Nephron (organoid): ENCODE results near the gene CCL11.

ENCODE experiments used
- H3K27ac Mint-ChIP-seq, 3 experiments: 2 replicates each; pipeline ENCODE4 v1.8.0; 2020; ENCODE audit warnings: mixed read lengths in 3 of 3, mild to moderate bottlenecking in 2 of 3, moderate library complexity in 1 of 3
- H3K27me3 Mint-ChIP-seq: 2 replicates; pipeline ENCODE4 v1.8.0; 2021; ENCODE audit warnings: low read depth, mild to moderate bottlenecking, moderate library complexity, mixed read lengths
- H3K36me3 Mint-ChIP-seq: 2 replicates; pipeline ENCODE4 v1.8.0; 2020; ENCODE audit warnings: low read depth, mixed read lengths
- H3K4me1 Mint-ChIP-seq: 2 replicates; pipeline ENCODE4 v1.8.0; 2020; ENCODE audit warnings: mixed read lengths
- H3K4me3 Mint-ChIP-seq, 3 experiments: 2 replicates each; pipeline ENCODE4 v1.8.0; 2020; ENCODE audit warnings: mild to moderate bottlenecking in 3 of 3, mixed read lengths in 3 of 3, moderate library complexity in 2 of 3
- H3K9me3 Mint-ChIP-seq: 2 replicates; pipeline ENCODE4 v1.8.0; 2020; ENCODE audit warnings: mixed read lengths
- TF ChIP-seq, protein P1 (sequence below), 3 experiments: fragments of 200-600 bp; sonication (generic); IDR thresholded peaks; one replicate each; pipeline ENCODE4 v1.5.0; 2021; ENCODE audit warnings: antibody characterized with exemption in 3 of 3; ENCODE audit not compliant: unreplicated experiment in 3 of 3

The CCL11 gene

DNA sequence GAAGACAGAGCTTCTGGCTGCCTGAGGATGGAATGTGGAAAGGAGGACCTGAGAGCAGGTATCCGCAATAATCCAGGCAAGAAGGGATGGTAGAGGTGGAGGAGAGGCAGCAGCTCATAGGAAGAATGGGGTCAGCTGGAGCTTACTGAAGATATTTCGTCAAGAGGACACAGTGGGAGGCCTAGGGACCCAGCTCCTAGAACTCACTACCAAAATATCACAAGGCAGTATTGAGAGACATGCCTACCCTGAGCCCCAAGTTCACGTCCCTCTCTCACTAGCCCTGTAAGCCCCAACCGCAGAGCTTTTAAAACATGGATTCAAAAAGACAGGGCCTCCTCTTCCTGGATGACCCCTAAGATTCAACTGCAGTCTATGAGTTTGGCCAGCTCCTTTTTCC lies 19.5 kb downstream of the CCL11 start:
- Mint-ChIP-seq H3K27me3 (peaks cover 8% of the 10 kb centered on the region), H3K9me3 (no peaks in the 10 kb centered on the region), H3K4me1 (peaks cover 41% of the 10 kb centered on the region), H3K36me3 (no peaks in the 10 kb centered on the region), H3K27ac (no peak overlapping the region), H3K4me3 (no peak overlapping the region)
- TF ChIP-seq, protein P1, sequence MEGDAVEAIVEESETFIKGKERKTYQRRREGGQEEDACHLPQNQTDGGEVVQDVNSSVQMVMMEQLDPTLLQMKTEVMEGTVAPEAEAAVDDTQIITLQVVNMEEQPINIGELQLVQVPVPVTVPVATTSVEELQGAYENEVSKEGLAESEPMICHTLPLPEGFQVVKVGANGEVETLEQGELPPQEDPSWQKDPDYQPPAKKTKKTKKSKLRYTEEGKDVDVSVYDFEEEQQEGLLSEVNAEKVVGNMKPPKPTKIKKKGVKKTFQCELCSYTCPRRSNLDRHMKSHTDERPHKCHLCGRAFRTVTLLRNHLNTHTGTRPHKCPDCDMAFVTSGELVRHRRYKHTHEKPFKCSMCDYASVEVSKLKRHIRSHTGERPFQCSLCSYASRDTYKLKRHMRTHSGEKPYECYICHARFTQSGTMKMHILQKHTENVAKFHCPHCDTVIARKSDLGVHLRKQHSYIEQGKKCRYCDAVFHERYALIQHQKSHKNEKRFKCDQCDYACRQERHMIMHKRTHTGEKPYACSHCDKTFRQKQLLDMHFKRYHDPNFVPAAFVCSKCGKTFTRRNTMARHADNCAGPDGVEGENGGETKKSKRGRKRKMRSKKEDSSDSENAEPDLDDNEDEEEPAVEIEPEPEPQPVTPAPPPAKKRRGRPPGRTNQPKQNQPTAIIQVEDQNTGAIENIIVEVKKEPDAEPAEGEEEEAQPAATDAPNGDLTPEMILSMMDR (IDR thresholded peaks at IDR 0.05; ENCODE audit: unreplicated experiment in 3 of 3), result no peak

DNA sequence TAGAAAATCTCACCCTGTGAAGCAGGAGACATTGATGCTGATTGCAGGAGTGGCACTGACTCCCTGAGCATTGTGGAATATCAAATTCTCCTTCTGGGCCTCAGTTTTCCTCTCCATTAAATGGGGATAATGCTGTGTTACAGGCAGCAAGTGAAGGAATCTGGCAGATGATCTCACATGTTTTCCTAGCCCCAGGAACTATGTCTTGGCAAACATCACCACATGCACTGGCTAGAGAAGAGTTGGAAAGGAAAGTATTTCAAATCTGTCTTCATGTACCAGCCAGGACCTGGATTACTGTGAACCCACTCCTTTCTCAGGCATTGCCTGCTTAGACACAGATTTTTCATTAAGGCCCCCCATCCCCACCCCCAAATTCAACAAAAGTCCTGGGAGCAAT lies 20.1 kb downstream of the CCL11 start:
- Mint-ChIP-seq H3K36me3 (no peaks in the 10 kb centered on the region), H3K4me3 (no peak overlapping the region), H3K27me3 (peaks cover 8% of the 10 kb centered on the region), H3K27ac (no peak overlapping the region), H3K4me1 (peaks cover 40% of the 10 kb centered on the region), H3K9me3 (no peaks in the 10 kb centered on the region)
- TF ChIP-seq, protein P1 (IDR thresholded peaks at IDR 0.05; ENCODE audit: unreplicated experiment in 3 of 3), result no peak

DNA sequence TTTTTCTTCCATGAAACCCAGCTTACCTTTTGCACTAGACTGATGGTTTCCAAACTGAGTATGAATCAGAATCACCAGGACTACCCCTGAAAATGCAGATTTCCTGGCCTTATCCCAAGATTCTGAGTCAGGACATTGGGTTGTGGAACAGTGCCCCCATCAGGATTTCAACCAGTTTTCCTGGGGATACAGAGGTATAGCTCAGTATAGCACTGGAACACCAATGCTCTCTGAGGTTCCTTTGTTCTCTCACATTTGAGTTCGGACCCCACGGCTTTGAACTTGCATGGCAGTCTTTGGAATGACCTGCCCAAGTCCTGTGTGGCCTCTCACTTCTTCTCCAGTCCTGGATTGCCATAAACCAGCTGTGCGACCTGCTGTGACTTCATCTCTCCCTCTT lies 20.9 kb downstream of the CCL11 start:
- Mint-ChIP-seq H3K9me3 (no peaks in the 10 kb centered on the region), H3K27ac (peak overlapping the region in 2 of 3 experiments; percentile 2 to 11), H3K4me3 (no peak overlapping the region), H3K27me3 (peaks cover 8% of the 10 kb centered on the region), H3K4me1 (peaks cover 33% of the 10 kb centered on the region), H3K36me3 (no peaks in the 10 kb centered on the region)
- TF ChIP-seq, protein P1 (IDR thresholded peaks at IDR 0.05; ENCODE audit: unreplicated experiment in 3 of 3), result peak in 1 of 3 experiments; percentile 9

DNA sequence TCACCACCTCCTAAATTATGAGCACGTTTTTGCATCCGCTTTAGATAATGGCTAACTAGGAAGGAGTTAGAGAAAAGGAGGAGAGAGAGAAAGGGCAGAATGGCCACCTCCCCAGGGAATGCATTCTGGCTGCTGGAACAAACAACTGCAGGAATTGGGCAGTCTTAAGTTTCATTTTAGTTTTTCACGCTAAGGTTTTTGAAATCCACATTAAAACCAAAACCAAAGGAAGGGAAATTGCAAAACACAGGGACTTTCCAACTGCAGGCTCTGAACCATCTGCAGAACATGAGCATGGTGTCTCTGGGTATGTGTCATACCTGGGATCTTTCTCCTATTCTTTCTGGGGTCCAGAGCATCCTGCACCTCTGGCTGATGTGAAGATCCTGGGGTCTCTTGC lies 21.6 kb downstream of the CCL11 start:
- peaks cover 31% of the 10 kb centered on the region for H3K4me1 Mint-ChIP-seq
- peaks cover 8% of the 10 kb centered on the region for H3K27me3 Mint-ChIP-seq
- no peaks in the 10 kb centered on the region for H3K36me3 Mint-ChIP-seq
- peak overlapping the region in 2 of 3 experiments; percentile 2 to 11 for H3K27ac Mint-ChIP-seq
- H3K9me3 Mint-ChIP-seq, result no peaks in the 10 kb centered on the region
- no peak overlapping the region for H3K4me3 Mint-ChIP-seq
- TF ChIP-seq, protein P1 (IDR thresholded peaks at IDR 0.05; ENCODE audit: unreplicated experiment in 3 of 3), result no peak

DNA sequence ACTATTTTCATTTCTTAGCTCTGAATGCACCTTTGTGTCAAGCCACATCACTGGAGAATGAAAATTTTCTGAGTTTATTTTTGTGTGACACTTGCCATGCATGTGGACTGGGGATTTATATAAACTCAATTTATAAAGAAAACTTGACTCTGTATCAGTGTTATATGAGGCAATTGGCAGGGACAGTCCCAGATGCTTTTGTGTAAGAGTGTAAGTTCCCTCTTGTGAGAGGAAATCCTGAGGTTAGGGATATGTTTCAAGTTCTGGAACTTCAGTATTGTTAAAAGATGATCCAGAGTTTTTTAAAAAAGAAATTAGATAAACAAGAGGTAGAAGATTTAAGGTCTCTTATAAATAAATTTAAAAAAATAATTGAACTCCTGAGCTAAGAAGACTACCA lies 22.8 kb downstream of the CCL11 start:
- H3K4me1 Mint-ChIP-seq, result peaks cover 42% of the 10 kb centered on the region
- H3K27ac Mint-ChIP-seq, result no peak overlapping the region
- H3K4me3 Mint-ChIP-seq, result no peak overlapping the region
- peaks cover 14% of the 10 kb centered on the region for H3K27me3 Mint-ChIP-seq
- H3K36me3 Mint-ChIP-seq, result no peaks in the 10 kb centered on the region
- TF ChIP-seq, protein P1 (IDR thresholded peaks at IDR 0.05; ENCODE audit: unreplicated experiment in 3 of 3), result no peak
- no peaks in the 10 kb centered on the region for H3K9me3 Mint-ChIP-seq

DNA sequence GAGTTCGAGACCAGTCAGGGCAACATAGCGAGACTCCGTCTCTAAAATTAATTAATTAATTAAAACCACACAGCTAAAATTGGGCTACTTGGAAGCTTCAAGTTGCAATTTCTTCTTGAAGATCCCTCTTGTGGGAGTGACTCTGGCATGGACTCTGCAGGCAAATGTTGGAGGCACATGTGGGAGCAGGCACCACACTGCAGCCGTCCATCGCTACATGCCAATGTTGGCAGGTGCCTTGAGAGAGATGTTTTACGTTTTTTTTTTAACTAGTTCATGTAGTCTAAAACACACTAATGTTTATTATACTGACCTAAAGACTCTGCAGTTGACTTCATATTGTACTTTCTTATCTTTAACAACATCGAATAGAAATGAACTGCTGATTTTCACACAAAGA lies 25.7 kb downstream of the CCL11 start:
- no peak overlapping the region for H3K4me3 Mint-ChIP-seq

More for the DNA sequence above, 25.7 kb downstream of the CCL11 start:
- Mint-ChIP-seq H3K36me3 (no peaks in the 10 kb centered on the region), H3K27me3 (peaks cover 7% of the 10 kb centered on the region), H3K4me1 (peaks cover 53% of the 10 kb centered on the region), H3K27ac (no peak overlapping the region), H3K9me3 (no peaks in the 10 kb centered on the region)
- TF ChIP-seq, protein P1 (IDR thresholded peaks at IDR 0.05; ENCODE audit: unreplicated experiment in 3 of 3), result no peak
